Activated effector memory CD4-positive, alpha-beta T cell treated with anti-CD3 and anti-CD28 coated beads, Interleukin-2, amount 50 U/mL, for 16 hours (primary cell): ENCODE data around the gene MAP2K6.

Experiments used
- DNase-seq: peaks from one replicate; pipeline ENCODE4 v3.0.0-alpha.2; 2020

The MAP2K6 gene

DNA sequence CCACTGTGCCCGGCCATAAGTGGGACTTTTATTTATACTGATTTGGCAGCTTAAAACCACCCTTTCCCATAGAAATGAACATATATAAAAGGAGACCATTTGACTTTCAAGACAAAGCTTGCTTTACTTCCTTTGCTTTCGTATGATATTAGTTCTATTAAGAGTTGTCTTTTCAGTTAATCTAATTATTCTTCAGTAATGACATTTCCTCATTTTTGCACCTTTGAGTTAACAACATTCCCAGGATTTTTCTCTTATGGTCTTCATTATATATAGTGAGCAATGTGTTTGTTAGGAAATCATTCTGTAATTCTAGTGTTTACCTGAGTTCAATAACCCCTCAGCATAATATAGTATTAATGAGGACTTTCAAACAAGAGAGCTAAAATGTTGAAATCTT is 173.8 kb downstream of the MAP2K6 start:
- DNase-seq = no peak

DNA sequence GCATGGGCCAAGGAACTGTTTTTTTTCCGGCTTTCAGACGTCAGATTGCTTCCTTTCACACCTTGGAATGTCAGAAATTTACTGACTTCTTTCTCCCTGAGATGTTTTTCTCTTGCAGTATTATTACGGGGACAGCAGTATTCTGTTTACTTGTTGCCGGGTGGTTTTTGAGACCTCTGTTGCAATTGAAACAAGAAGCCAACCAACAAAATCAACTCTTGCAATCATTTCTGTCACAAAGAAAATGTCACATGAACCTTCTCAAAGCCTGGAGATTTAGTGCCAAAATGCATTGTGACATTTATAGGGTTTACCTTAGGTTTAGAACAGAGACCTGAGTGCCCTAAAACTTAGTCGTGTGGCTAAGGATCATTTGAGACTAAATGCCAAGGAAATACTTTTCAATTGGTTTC is 174.3 kb downstream of the MAP2K6 start:
- DNase-seq = no peak

DNA sequence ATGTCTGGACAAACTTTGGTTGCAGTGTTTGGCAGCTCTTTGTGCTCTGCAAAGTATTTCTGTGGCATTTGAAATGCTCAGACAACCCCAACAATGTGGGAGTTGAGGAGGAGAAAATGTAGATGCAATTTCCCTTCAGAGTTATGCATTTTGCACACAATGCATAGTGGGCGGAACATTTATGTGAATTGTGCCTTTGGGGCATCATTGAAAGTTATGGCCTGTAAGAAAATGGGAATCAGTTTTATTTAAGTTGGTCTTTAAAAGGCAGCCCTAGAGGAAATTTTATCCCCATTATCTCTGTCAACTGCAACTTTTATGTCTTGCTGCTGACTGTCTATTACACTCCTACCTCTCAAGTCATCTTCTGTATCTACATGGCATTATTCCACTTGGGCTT is 176.2 kb downstream of the MAP2K6 start:
- DNase-seq = no peak

DNA sequence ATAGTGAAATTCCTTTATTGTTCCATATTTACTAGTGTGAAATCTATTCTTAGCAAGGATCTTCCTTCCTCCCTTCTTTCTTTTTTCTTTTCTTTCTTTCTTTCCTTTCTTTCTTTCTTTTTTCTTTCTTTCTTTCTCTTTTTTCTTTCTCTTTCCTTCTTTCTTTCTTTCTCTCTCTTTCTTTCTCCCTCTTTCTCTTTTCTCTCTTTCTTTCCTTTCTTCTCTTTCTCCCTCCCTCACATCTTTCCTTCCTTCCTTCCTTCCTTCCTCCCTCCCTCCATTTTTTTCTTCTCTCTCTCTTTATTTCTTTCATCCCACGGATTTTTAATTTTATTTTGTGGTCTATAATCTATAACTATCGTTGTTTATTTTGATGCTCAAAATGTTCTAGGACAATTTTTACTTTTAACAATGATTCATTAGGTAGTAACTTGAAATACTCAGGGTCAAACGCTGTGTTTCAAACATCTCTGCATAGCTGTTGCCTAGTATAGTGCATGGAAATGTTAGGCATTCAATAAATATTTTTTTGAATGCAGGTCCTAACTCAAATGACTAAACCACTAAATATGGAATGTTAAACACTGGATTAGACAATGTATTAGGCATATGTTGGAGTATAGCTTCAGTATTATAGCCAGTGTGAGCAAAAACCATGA is 178.3 kb downstream of the MAP2K6 start:
- DNase-seq = no peak

DNA sequence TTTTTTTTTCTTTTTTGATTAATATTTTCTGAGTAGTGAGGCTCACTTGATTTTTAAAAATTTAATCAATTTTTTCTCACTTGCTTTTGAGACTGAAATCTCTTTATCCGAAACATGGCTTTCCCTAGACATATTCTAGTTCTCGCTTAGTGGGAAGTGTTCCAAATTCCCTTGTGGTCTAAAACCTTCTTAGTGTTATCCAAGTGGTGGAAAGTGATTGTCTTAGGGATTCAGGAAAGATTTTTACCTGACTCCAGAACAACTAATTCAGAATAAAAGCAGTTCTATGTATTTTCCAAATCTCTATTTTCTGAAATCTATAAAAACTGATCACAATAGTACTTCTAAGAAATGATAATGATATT is 178.8 kb downstream of the MAP2K6 start:
- no peak for DNase-seq

DNA sequence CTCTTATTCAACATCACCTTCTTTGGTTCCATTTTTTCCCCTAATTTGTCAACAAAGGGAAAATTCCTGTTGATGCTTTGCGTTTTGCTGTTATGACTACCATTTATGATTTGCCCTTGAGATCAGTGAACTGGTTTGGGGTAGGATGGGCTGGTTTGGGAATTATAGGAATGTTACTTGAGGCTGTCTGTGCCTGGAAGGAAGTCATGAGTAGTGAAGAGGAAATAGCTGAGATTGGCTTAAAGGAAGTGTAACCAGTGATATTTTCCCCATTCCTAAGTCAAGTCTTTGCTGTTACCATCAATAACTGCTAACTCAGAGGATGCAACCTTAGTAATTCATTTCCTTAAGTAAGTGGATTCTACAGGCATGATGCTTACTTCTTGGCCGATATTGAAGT is 179.2 kb downstream of the MAP2K6 start:
- DNase-seq = no peak

DNA sequence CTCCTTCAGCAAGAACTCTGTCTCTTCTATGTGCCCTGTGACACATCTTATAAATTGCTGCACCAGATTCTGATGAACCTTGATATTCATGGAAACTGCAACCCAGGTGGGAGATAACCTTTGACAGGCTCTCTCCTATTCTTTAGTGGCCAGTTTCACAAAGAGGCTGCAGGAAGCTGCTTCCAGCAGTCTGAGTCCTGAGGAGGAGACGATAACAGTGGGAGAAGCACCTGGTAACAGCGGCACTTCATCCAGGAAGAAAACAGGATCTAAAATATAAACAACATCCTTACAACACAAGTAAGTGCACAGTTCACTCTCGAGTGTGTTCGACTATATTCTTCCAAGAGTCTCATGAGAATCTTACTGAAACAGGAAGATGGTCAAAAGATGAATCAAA is 180.1 kb downstream of the MAP2K6 start:
- no peak for DNase-seq

DNA sequence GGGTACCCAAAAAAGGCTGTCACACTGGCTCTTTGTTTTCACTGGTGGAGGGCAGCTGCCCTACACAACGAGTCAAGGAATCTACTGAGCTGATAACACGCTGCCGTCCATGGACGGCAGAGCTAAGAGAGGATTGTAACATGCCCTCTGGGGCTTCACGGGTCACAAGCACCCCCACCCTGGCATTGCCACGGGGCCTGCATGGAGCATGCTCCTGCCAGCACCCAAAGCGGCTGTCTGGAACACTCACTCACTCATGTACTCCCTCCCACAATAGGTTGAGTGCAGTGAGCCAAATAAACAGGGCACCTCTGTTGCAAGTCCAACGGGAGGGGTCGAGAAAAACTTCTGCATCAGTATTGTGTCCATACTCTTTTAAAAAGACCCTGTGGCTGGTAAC is 181.6 kb downstream of the MAP2K6 start:
- no peak for DNase-seq

DNA sequence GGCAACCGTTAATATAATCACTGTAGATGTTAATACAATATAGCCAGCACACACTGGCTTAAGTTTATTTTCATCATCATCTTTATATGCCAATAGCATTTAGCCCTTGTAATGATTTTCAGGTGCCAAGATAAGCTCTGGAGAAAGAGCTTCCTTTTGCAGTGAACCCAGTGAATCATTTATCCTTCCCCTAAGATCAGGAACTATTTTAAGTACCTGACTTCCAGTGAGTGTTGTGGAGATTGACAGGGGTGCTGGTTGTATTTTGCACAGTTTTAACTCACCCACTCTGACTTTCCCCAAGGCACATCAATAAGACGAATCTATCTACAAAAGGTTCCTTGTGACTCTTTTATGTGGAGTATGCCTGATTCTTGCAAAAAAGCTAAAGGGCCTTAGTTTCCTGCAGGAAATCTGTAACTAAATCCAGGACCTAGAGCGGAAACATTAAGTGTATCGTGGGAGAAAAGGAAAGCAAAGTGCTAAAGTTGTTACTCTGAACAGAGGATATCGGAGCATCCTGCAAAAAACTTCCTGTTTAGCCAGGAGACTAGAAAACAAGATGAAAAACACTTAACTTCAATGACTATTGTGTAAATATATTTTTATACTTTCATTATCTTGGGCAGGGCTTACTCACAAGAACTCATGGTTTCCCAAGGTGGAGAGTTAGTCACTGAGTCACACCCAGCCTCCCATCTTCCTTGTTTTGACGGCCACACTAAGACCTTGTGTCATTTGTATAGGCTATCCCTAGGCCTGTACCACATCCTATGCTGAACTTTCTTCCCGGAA is 183.6 kb downstream of the MAP2K6 start:
- DNase-seq = no peak

DNA sequence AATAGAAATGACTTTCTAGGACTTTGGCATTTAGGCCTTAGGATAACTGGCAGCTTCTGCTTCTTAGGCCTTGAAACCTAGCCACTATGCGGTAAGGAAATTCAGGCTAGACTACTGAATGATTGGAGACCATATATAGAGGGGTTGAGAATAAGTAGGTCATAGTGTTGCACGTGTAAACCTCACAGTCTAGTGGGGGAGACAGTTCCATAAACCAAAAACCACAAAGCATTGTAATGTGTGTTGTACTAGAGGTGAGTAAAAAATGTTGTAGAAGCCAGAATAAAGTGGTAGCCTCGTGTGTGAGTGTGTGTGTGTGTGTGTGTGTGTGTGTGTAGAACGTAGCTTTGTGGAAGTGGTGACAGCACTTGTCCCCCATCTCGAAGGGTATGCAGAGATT is 188.5 kb downstream of the MAP2K6 start:
- DNase-seq = no peak
